Adrenal gland (tissue), 5 donors: ENCODE data around the gene TCEAL5.

Experiments
- CTCF ChIP-seq, 6 experiments: fragments of 450-650 bp in 4 of 6; fragments of 200-600 bp in 2 of 6; sonication (generic) in 1 of 6; IDR thresholded peaks; 1 replicate in 5 of 6; 2 replicates in 1 of 6; pipeline versions ENCODE4 v1.5.1 to v1.8.0; 2016 to 2021; ENCODE audit warnings: antibody characterized with exemption in 6 of 6, mild to moderate bottlenecking in 2 of 6, moderate library complexity in 1 of 6
- POLR2A ChIP-seq, 2 donors: fragments of 450-650 bp; IDR thresholded peaks; one replicate each; pipeline ENCODE4 v1.6.1; 2017; ENCODE audit warnings: antibody characterized with exemption in 2 of 2, mild to moderate bottlenecking in 2 of 2, moderate library complexity in 1 of 2
- donor health status: DM: no; HTN: no; CAD: no.

DNA sequence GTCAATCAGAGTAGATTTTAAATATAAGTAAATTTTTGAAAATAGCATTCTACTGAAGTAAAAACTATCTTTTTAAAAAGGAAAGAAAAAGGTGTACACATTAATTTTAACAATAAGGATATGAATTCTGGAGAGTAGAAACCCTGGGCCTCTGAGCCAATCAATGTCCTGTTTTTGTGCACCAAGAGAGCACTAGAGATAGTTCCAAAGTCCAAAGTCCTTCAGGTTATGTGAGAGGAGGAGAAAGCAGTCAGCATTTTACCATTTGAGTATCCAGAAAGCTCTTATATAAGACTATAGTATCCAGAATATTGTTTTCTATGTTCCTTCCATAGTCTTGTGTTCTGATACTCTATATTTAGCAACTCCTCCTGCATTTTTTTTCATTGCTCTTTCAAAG, 18.3 kb downstream of the TCEAL5 start:
- TF ChIP-seq CTCF (IDR thresholded peaks at IDR 0.05): no peak
- TF ChIP-seq POLR2A (IDR thresholded peaks at IDR 0.05): no peak
